ENCODE results near the gene SIK1.
"Not testable (repeated sequence)": the region's sequence is repeated elsewhere in the genome, so short reads cannot be mapped to it uniquely, and the experiment has no call there.

DNA sequence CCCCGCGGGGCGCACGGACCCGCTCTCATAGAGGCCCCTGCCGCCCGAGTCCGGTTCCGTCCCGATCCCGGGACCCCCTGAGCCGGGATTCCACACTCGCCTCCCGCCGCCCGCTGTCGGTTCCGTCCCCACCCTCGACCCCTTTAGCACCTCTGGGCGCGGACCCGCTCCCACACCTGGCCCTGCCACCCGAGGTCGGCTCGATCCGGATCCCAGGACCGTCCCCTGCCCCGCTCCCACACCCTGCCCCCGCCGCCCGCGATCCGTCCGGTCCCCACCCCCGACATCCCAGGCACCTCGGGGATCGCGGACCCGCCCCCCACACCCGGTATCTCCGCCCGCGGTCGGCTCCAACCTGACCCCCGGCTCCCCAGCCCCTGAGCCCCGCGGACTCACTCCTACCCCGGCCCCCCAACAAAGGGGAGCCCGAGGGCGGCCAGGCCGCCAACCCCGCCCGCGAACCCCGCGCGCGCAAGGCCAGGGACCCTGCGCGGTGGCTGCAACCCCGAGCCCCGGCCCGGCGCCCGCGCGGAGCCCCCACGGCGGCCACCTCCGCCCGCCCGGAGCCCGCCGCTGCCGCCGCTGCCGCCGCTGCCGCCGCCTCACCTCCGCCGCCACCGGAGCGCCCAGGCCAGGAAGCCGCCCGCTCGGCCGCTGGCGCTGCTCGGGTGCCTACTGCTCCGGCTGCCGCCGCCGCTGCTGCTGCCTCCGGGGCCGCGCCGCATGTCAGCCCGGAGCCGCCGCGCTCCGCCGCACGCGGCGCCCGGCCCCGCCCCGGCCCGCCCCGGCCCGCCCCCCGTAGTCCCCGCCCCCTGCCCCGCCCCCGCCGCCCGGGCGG lies at the start of gene SIK1:
- not testable (repeated sequence) for TF ChIP-seq EZH2 (IDR thresholded peaks at IDR 0.05; ENCODE audit: borderline replicate concordance)
- TF ChIP-seq, protein P1, sequence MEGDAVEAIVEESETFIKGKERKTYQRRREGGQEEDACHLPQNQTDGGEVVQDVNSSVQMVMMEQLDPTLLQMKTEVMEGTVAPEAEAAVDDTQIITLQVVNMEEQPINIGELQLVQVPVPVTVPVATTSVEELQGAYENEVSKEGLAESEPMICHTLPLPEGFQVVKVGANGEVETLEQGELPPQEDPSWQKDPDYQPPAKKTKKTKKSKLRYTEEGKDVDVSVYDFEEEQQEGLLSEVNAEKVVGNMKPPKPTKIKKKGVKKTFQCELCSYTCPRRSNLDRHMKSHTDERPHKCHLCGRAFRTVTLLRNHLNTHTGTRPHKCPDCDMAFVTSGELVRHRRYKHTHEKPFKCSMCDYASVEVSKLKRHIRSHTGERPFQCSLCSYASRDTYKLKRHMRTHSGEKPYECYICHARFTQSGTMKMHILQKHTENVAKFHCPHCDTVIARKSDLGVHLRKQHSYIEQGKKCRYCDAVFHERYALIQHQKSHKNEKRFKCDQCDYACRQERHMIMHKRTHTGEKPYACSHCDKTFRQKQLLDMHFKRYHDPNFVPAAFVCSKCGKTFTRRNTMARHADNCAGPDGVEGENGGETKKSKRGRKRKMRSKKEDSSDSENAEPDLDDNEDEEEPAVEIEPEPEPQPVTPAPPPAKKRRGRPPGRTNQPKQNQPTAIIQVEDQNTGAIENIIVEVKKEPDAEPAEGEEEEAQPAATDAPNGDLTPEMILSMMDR (IDR thresholded peaks at IDR 0.05; ENCODE audit: poor library complexity): not testable (repeated sequence)
